ENCODE data around the gene VPS16.

GRCh38 chr20:2866236-2866635, 25.7 kb downstream of the VPS16 start:
- TF ChIP-seq POLR2A (IDR thresholded peaks at IDR 0.05; ENCODE audit: borderline replicate concordance, extremely low read depth, insufficient read depth, insufficient read length) (no peak), CTCF (IDR thresholded peaks at IDR 0.05 in 2 of 3, conservative IDR thresholded peaks at IDR 0.05 in 1 of 3; ENCODE audit: borderline replicate concordance in 1 of 3, insufficient read depth in 1 of 3, low read depth in 2 of 3, low read length in 2 of 3) (no peak), EZH2 (IDR thresholded peaks at IDR 0.05) (no peak), ELF1 (IDR thresholded peaks at IDR 0.05; ENCODE audit: borderline replicate concordance, low read depth) (no peak), FOSL1 (IDR thresholded peaks at IDR 0.05; ENCODE audit: low read depth) (no peak), JUND (IDR thresholded peaks at IDR 0.05) (no peak), SP1 (IDR thresholded peaks at IDR 0.05; ENCODE audit: low read depth) (no peak), RAD21 (IDR thresholded peaks at IDR 0.05; ENCODE audit: low read depth) (no peak), CEBPB (IDR thresholded peaks at IDR 0.05; ENCODE audit: low read depth) (no peak), ZNF274 (IDR thresholded peaks at IDR 0.05; ENCODE audit: low read depth, low read length) (no peak)
